GM12878 (cell line): ENCODE results near the gene GOPC. TPM values are rescaled to one million over a fixed set of nuclear protein-coding genes. Genes with fewer than 3 reads are reported as not detected.

Experiments used
- BCL11A ChIP-seq: IDR thresholded peaks from 2 replicates; pipeline ENCODE4 v1.6.1; 2011; ENCODE audit warnings: low read depth, low read length
- BMI1 ChIP-seq: fragments of 450-650 bp; IDR thresholded peaks from 2 replicates; pipeline ENCODE4 v1.6.1; 2016; ENCODE audit warnings: mild to moderate bottlenecking, moderate library complexity, borderline replicate concordance
- CEBPB ChIP-seq, 2 experiments: fragments of 150-350 bp in 1 of 2; IDR thresholded peaks; 2 replicates each; pipeline ENCODE4 v1.6.1; 2012 to 2014; ENCODE audit warnings: low read depth in 2 of 2, low read length in 2 of 2, borderline replicate concordance in 1 of 2, inconsistent platforms in 1 of 2
- EGR1 ChIP-seq, 2 experiments: IDR thresholded peaks; 1 replicate in 1 of 2; 2 replicates in 1 of 2; pipeline ENCODE4 v1.6.1; 2011 to 2012; ENCODE audit warnings: low read depth in 2 of 2, low read length in 2 of 2, borderline replicate concordance in 1 of 2, mild to moderate bottlenecking in 1 of 2, moderate library complexity in 1 of 2
- USF2 ChIP-seq: IDR thresholded peaks from 2 replicates; pipeline ENCODE4 v1.6.1; 2011; ENCODE audit warnings: low read depth, low read length, improper control_type of control experiment, borderline replicate concordance
- polyA plus RNA-seq, 11 experiments: library from polyadenylated mRNA; depleted of rRNA in 4 of 11; unstranded in 6 of 11; stranded (reverse) in 5 of 11; fragments of >200 nt; fragmentation: Nextera tagmentation in 4 of 11; fragmentation: Illumina TruSeq in 1 of 11; extraction: Ambion mirVana in 4 of 11; extraction: Trizol in 1 of 11; gene quantifications; 1 replicate in 1 of 11; 2 replicates in 10 of 11; pipeline versions ENCODE4 v1.2.1 to v1.2.3, GENCODE V29; 2011 to 2016; ENCODE audit warnings: inconsistent platforms in 2 of 11, missing spikeins in 2 of 11, low read depth in 1 of 11
- total RNA-seq, 4 experiments: library from RNA; depleted of rRNA in 3 of 4; stranded (reverse); fragments of >200 nt in 3 of 4; fragmentation: Illumina TruSeq in 1 of 4; extraction: Trizol in 1 of 4; gene quantifications; 2 replicates each; pipeline versions ENCODE4 v1.2.1 to v1.2.3, GENCODE V29; 2013 to 2021
- TF ChIP-seq, protein P1 (sequence below): fragments of 450-650 bp; formaldehyde crosslinking; IDR thresholded peaks from 2 replicates; pipeline ENCODE4 v1.5.0; 2022; ENCODE audit warnings: mild to moderate bottlenecking, missing genetic modification characterization
- TF ChIP-seq, protein P2 (sequence below): fragments of 450-650 bp; IDR thresholded peaks from 2 replicates; pipeline ENCODE4 v1.6.1; 2017; ENCODE audit warnings: mild to moderate bottlenecking, moderate library complexity
- TF ChIP-seq, protein P3 (sequence below): fragments of 450-650 bp; IDR thresholded peaks from 2 replicates; pipeline ENCODE4 v1.6.1; 2017; ENCODE audit warnings: borderline replicate concordance

Gene GOPC
- total and polyA plus RNA-seq, 10 of the 15 experiments (the other 5 are each of a cell fraction or from before 2014, with no cell fraction given), result 5.8 to 28.5 (median 18.0) TPM

DNA sequence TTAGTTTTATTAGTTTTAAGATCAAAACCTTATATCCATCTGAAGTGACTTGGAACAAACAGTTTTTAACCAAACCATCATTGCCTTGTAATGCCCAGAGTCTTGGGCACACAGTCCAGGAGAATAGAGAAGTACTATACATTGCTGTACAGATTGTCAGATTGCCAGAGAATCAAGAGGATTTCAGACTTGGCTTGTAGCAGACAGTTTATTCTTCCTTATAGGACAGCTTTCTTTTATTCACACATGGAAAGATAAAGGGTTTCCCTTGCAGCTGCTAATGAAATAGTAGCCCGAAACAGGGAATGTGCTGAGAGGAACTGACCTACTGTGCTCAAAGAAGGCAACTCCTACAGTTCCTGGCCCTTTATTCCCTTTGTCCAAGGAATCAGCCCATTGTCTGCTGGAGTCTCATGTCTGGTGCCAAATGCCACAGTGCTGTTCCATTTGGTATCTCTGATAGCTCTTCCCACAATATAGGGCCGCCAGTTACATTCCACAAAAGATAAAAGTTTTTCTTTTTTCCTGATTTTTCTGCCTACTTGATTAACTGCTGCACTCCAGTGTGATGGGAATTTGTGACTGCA, 89.2 kb downstream of the GOPC start (continued):
- TF ChIP-seq, protein P1, sequence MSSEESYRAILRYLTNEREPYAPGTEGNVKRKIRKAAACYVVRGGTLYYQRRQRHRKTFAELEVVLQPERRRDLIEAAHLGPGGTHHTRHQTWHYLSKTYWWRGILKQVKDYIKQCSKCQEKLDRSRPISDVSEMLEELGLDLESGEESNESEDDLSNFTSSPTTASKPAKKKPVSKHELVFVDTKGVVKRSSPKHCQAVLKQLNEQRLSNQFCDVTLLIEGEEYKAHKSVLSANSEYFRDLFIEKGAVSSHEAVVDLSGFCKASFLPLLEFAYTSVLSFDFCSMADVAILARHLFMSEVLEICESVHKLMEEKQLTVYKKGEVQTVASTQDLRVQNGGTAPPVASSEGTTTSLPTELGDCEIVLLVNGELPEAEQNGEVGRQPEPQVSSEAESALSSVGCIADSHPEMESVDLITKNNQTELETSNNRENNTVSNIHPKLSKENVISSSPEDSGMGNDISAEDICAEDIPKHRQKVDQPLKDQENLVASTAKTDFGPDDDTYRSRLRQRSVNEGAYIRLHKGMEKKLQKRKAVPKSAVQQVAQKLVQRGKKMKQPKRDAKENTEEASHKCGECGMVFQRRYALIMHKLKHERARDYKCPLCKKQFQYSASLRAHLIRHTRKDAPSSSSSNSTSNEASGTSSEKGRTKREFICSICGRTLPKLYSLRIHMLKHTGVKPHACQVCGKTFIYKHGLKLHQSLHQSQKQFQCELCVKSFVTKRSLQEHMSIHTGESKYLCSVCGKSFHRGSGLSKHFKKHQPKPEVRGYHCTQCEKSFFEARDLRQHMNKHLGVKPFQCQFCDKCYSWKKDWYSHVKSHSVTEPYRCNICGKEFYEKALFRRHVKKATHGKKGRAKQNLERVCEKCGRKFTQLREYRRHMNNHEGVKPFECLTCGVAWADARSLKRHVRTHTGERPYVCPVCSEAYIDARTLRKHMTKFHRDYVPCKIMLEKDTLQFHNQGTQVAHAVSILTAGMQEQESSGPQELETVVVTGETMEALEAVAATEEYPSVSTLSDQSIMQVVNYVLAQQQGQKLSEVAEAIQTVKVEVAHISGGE (CRISPR knock-in tag), result no peak
- no peak for TF ChIP-seq USF2
- no peak for TF ChIP-seq CEBPB (IDR thresholded peaks at IDR 0.05; ENCODE audit: borderline replicate concordance in 1 of 2, low read depth in 2 of 2, low read length in 2 of 2)
- no peak for TF ChIP-seq BMI1
- TF ChIP-seq, protein P2, sequence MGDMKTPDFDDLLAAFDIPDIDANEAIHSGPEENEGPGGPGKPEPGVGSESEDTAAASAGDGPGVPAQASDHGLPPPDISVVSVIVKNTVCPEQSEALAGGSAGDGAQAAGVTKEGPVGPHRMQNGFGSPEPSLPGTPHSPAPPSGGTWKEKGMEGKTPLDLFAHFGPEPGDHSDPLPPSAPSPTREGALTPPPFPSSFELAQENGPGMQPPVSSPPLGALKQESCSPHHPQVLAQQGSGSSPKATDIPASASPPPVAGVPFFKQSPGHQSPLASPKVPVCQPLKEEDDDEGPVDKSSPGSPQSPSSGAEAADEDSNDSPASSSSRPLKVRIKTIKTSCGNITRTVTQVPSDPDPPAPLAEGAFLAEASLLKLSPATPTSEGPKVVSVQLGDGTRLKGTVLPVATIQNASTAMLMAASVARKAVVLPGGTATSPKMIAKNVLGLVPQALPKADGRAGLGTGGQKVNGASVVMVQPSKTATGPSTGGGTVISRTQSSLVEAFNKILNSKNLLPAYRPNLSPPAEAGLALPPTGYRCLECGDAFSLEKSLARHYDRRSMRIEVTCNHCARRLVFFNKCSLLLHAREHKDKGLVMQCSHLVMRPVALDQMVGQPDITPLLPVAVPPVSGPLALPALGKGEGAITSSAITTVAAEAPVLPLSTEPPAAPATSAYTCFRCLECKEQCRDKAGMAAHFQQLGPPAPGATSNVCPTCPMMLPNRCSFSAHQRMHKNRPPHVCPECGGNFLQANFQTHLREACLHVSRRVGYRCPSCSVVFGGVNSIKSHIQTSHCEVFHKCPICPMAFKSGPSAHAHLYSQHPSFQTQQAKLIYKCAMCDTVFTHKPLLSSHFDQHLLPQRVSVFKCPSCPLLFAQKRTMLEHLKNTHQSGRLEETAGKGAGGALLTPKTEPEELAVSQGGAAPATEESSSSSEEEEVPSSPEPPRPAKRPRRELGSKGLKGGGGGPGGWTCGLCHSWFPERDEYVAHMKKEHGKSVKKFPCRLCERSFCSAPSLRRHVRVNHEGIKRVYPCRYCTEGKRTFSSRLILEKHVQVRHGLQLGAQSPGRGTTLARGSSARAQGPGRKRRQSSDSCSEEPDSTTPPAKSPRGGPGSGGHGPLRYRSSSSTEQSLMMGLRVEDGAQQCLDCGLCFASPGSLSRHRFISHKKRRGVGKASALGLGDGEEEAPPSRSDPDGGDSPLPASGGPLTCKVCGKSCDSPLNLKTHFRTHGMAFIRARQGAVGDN, result no peak
- no peak for TF ChIP-seq BCL11A
- TF ChIP-seq, protein P3, sequence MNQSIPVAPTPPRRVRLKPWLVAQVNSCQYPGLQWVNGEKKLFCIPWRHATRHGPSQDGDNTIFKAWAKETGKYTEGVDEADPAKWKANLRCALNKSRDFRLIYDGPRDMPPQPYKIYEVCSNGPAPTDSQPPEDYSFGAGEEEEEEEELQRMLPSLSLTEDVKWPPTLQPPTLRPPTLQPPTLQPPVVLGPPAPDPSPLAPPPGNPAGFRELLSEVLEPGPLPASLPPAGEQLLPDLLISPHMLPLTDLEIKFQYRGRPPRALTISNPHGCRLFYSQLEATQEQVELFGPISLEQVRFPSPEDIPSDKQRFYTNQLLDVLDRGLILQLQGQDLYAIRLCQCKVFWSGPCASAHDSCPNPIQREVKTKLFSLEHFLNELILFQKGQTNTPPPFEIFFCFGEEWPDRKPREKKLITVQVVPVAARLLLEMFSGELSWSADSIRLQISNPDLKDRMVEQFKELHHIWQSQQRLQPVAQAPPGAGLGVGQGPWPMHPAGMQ, result no peak
- no peak for TF ChIP-seq EGR1 (IDR thresholded peaks at IDR 0.05; ENCODE audit: borderline replicate concordance in 1 of 2, low read depth in 2 of 2, low read length in 2 of 2)
- TF ChIP-seq, all 136 proteins: peak for 0
